ENCODE data around the gene SRPK2. TPM values are rescaled to one million over a fixed set of nuclear protein-coding genes. Genes with fewer than 3 reads are reported as not detected.
"Not testable (repeated sequence)": the region's sequence is repeated elsewhere in the genome, so short reads cannot be mapped to it uniquely, and the experiment has no call there.

Gene SRPK2
- polyA plus RNA-seq, 1 donor from 2014 or later, result 118 TPM

- H3F3A ChIP-seq (ENCODE audit: insufficient read depth, low read length, poor library complexity, severe bottlenecking), result no peaks in the 10 kb centered on the region
- H3K27ac ChIP-seq (ENCODE audit: low read length), result no peak overlapping the region
- no peak overlapping the region for H3K4me3 ChIP-seq (ENCODE audit: low read length)
- no peaks in the 10 kb centered on the region for H4K20me1 ChIP-seq (ENCODE audit: insufficient read depth)
- no peaks in the 10 kb centered on the region for H3K36me3 ChIP-seq (ENCODE audit: insufficient read depth, low read length)
- H3K9ac ChIP-seq (ENCODE audit: low read length), result no peak overlapping the region
- no peaks in the 10 kb centered on the region for H3K9me3 ChIP-seq (ENCODE audit: low read length)
- no peaks in the 10 kb centered on the region for H3K9me2 ChIP-seq (ENCODE audit: insufficient read depth, low read length)
- H3K27me3 ChIP-seq (ENCODE audit: insufficient read depth, low read depth, low read length), result no peaks in the 10 kb centered on the region
- TF ChIP-seq REST (IDR thresholded peaks at IDR 0.05; ENCODE audit: borderline replicate concordance), result no peak
- no peak for TF ChIP-seq EP300 (conservative IDR thresholded peaks at IDR 0.05; ENCODE audit: poor library complexity, severe bottlenecking)
- H3K79me2 ChIP-seq (replicated peaks; ENCODE audit: insufficient read depth, low read length), result peaks cover 21% of the 10 kb centered on the region
- no peak overlapping the region for H2AFZ ChIP-seq (ENCODE audit: low read depth, low read length)
- H3K4me2 ChIP-seq (ENCODE audit: low read length), result no peak overlapping the region
Measured at GRCh38 chr7:105327201-105327600, 61.5 kb downstream of the SRPK2 start.

- peaks cover 26% of the 10 kb centered on the region for H3K79me2 ChIP-seq (replicated peaks; ENCODE audit: insufficient read depth, low read length)
- TF ChIP-seq TAF1 (IDR thresholded peaks at IDR 0.05; ENCODE audit: low read depth) (no peak), EP300 (conservative IDR thresholded peaks at IDR 0.05; ENCODE audit: poor library complexity, severe bottlenecking) (no peak), CTCF (IDR thresholded peaks at IDR 0.05; ENCODE audit: poor library complexity, severe bottlenecking) (no peak), RAD21 (conservative IDR thresholded peaks at IDR 0.05) (no peak), SMC3 (conservative IDR thresholded peaks at IDR 0.05; ENCODE audit: poor library complexity) (no peak), MXI1 (conservative IDR thresholded peaks at IDR 0.05; ENCODE audit: poor library complexity, severe bottlenecking) (no peak)
- no peaks in the 10 kb centered on the region for H3K36me3 ChIP-seq (ENCODE audit: insufficient read depth, low read length)
- H3K27me3 ChIP-seq (ENCODE audit: insufficient read depth, low read depth, low read length), result no peaks in the 10 kb centered on the region
- H3K4me3 ChIP-seq (ENCODE audit: low read length), result no peak overlapping the region
- H3K4me2 ChIP-seq (ENCODE audit: low read length), result no peak overlapping the region
- no peak overlapping the region for H3K27ac ChIP-seq (ENCODE audit: low read length)
- H3K9me3 ChIP-seq (ENCODE audit: low read length), result no peaks in the 10 kb centered on the region
- H3F3A ChIP-seq (ENCODE audit: insufficient read depth, low read length, poor library complexity, severe bottlenecking), result no peaks in the 10 kb centered on the region
- H2AFZ ChIP-seq (ENCODE audit: low read depth, low read length), result no peak overlapping the region
- no peaks in the 10 kb centered on the region for H4K20me1 ChIP-seq (ENCODE audit: insufficient read depth)
- H3K9me2 ChIP-seq (ENCODE audit: insufficient read depth, low read length), result no peaks in the 10 kb centered on the region
- H3K9ac ChIP-seq (ENCODE audit: low read length), result no peak overlapping the region
Measured at GRCh38 chr7:105325216-105325904, 63.4 kb downstream of the SRPK2 start.

- H3K27me3 ChIP-seq (ENCODE audit: insufficient read depth, low read depth, low read length); H4K20me1 ChIP-seq (ENCODE audit: insufficient read depth): not testable (repeated sequence)
- peaks cover 27% of the 10 kb centered on the region for H3K79me2 ChIP-seq (replicated peaks; ENCODE audit: insufficient read depth, low read length)
Measured at GRCh38 chr7:105324606-105325005, 64.1 kb downstream of the SRPK2 start.

More at GRCh38 chr7:105324606-105325005, 64.1 kb downstream of the SRPK2 start:
- not testable (repeated sequence) for H3K4me3 ChIP-seq (ENCODE audit: low read length); H3K9me2 ChIP-seq (ENCODE audit: insufficient read depth, low read length); H3K27ac ChIP-seq (ENCODE audit: low read length); H3K9ac ChIP-seq (ENCODE audit: low read length); H3K9me3 ChIP-seq (ENCODE audit: low read length); H3K4me2 ChIP-seq (ENCODE audit: low read length); H2AFZ ChIP-seq (ENCODE audit: low read depth, low read length); H3F3A ChIP-seq (ENCODE audit: insufficient read depth, low read length, poor library complexity, severe bottlenecking); H3K36me3 ChIP-seq (ENCODE audit: insufficient read depth, low read length)

All from neural cell (in vitro differentiated cells).